Stimulated activated CD8-positive, alpha-beta memory T cell treated with anti-CD3 and anti-CD28 coated beads, Interleukin-7, amount 100 ng/mL, for 1 hour (primary cell): ENCODE data around the gene PROX1.

Source experiments
- DNase-seq, 2 donors: peaks; one replicate each; pipeline ENCODE4 v3.0.0-alpha.2; 2020; ENCODE audit warnings: low read depth in 2 of 2

The PROX1 gene

GRCh38 chr1:214021321-214021720, 33.5 kb downstream of the PROX1 start:
- DNase-seq = no peak

- no peak for DNase-seq
These were observed 34.5 kb downstream of the PROX1 start for GRCh38 chr1:214022229-214022791.

GRCh38 chr1:214022810-214023425, 35.1 kb downstream of the PROX1 start:
- DNase-seq = no peak

- DNase-seq = no peak
These were observed 39.2 kb downstream of the PROX1 start for GRCh38 chr1:214026985-214027384.

- no peak for DNase-seq
These were observed 39.7 kb downstream of the PROX1 start for GRCh38 chr1:214027498-214027897.

- DNase-seq = no peak
These were observed 40.3 kb downstream of the PROX1 start for GRCh38 chr1:214028095-214028494.

- DNase-seq = no peak
These were observed 41.1 kb downstream of the PROX1 start for GRCh38 chr1:214028649-214029406.

GRCh38 chr1:214029796-214030195, 42.0 kb downstream of the PROX1 start:
- DNase-seq = no peak

- no peak for DNase-seq
These were observed 43.5 kb downstream of the PROX1 start for GRCh38 chr1:214031267-214031650.

GRCh38 chr1:214037468-214037867, 49.7 kb downstream of the PROX1 start:
- no peak for DNase-seq

GRCh38 chr1:214039394-214040018, 51.7 kb downstream of the PROX1 start:
- no peak for DNase-seq

- DNase-seq = no peak
These were observed 55.4 kb downstream of the PROX1 start for GRCh38 chr1:214043167-214043566.

GRCh38 chr1:214044438-214045214, 56.9 kb downstream of the PROX1 start:
- no peak for DNase-seq

- no peak for DNase-seq
These were observed 63.0 kb downstream of the PROX1 start for GRCh38 chr1:214050513-214051401.

GRCh38 chr1:214051786-214052185, 64.0 kb downstream of the PROX1 start:
- DNase-seq = no peak

- DNase-seq = no peak
These were observed 70.3 kb downstream of the PROX1 start for GRCh38 chr1:214058076-214058475.

GRCh38 chr1:214066190-214066589, 78.4 kb downstream of the PROX1 start:
- no peak for DNase-seq

- no peak for DNase-seq
These were observed 79.2 kb downstream of the PROX1 start for GRCh38 chr1:214066936-214067335.

- no peak for DNase-seq
These were observed 79.6 kb downstream of the PROX1 start for GRCh38 chr1:214067397-214067796.

- no peak for DNase-seq
These were observed 80.3 kb downstream of the PROX1 start for GRCh38 chr1:214067853-214068703.
